ENCODE results near the gene FOXF1. TPM values are rescaled to one million over a fixed set of nuclear protein-coding genes. Genes with fewer than 3 reads are reported as not detected.

The FOXF1 gene
- total RNA-seq, 1 donor from 2014 or later = 0.69 TPM

DNA sequence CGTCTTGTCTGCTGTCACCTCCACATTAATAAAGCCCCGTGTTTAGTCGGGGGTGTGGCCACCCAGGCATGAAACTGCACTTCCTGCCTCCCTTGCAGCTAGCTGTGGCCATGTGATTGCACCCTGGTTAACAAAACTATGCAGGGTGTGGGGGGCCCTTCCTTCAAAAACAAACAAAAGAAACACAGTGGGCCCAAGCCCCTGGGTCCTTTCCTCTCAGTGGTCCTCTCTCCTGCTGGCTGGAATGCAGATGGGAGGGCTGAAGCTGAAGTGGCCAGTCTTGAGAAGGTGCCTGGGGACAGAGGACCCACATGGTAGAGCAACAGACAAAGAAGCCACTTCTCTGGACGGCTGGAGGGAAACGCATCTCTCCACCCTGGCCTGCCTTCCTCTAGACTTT is 38.0 kb upstream of the FOXF1 start:
- H3K36me3 Mint-ChIP-seq (ENCODE audit: low read depth, unreplicated experiment) = no peaks in the 10 kb centered on the region

DNA sequence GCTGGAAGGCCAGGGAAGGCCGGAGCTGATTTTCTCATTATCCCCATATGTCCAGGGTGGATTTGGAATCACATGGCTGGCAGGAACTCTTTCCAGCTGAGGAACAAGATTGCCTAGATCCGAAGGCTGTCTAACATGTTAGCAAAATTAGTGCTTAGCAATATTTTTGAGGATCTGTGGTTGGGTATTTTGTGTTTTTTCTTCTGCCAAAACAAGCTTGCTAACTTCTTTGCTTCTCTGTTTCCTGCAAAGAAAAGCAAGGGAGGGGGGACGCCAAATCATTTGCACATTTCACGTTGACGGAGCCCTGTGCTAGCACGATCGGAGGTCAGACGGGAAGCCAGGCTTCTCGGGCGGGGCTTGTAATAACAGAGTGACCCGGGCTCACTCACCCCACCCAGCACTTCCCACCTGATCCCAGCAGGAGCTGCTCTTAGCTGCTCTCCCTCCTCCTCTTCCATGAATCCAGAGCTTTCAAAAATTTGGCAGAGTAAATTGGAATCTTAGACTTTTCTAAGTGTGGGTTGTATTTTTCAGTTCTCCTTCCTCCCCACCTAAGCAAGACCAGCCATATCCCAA is 33.3 kb upstream of the FOXF1 start:
- TF ChIP-seq, protein P1, sequence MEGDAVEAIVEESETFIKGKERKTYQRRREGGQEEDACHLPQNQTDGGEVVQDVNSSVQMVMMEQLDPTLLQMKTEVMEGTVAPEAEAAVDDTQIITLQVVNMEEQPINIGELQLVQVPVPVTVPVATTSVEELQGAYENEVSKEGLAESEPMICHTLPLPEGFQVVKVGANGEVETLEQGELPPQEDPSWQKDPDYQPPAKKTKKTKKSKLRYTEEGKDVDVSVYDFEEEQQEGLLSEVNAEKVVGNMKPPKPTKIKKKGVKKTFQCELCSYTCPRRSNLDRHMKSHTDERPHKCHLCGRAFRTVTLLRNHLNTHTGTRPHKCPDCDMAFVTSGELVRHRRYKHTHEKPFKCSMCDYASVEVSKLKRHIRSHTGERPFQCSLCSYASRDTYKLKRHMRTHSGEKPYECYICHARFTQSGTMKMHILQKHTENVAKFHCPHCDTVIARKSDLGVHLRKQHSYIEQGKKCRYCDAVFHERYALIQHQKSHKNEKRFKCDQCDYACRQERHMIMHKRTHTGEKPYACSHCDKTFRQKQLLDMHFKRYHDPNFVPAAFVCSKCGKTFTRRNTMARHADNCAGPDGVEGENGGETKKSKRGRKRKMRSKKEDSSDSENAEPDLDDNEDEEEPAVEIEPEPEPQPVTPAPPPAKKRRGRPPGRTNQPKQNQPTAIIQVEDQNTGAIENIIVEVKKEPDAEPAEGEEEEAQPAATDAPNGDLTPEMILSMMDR (IDR thresholded peaks at IDR 0.05; ENCODE audit: unreplicated experiment) = no peak
- Mint-ChIP-seq H3K9me3 (ENCODE audit: unreplicated experiment) (no peaks in the 10 kb centered on the region), H3K36me3 (ENCODE audit: low read depth, unreplicated experiment) (no peaks in the 10 kb centered on the region), H3K27ac (ENCODE audit: unreplicated experiment) (no peak overlapping the region), H3K27me3 (ENCODE audit: unreplicated experiment) (no peaks in the 10 kb centered on the region), H3K4me3 (ENCODE audit: unreplicated experiment) (no peak overlapping the region), H3K4me1 (ENCODE audit: unreplicated experiment) (no peaks in the 10 kb centered on the region)
- no peak for DNase-seq (ENCODE audit: low spot score)

More for the DNA sequence above, 38.0 kb upstream of the FOXF1 start:
- H3K4me1 Mint-ChIP-seq (ENCODE audit: unreplicated experiment) = no peaks in the 10 kb centered on the region
- no peak for DNase-seq (ENCODE audit: low spot score)
- no peaks in the 10 kb centered on the region for H3K9me3 Mint-ChIP-seq (ENCODE audit: unreplicated experiment)
- TF ChIP-seq, protein P1 (IDR thresholded peaks at IDR 0.05; ENCODE audit: unreplicated experiment) = no peak
- H3K27me3 Mint-ChIP-seq (ENCODE audit: unreplicated experiment) = peaks cover 2% of the 10 kb centered on the region
- no peak overlapping the region for H3K27ac Mint-ChIP-seq (ENCODE audit: unreplicated experiment)
- H3K4me3 Mint-ChIP-seq (ENCODE audit: unreplicated experiment) = no peak overlapping the region

DNA sequence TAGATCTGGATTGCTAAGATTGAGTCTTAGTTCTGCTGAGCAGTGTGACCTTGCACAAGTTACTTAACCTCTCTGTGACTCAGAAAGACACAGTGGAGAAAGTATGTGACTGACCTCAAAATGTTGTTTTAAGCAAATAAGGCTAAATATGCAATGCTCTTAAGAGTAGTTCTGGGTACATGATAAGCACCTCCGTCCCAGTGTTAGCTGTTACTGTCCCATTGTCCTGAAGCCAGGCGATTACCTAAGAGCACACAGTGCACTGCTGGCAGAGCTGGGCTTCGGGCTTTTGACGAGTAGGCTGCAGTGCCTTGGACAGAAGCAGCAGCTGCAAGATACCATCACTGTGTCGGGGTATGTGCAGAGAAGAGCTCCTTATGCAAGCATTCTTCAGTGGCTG is 32.7 kb upstream of the FOXF1 start:
- DNase-seq (ENCODE audit: low spot score) = no peak
- TF ChIP-seq, protein P1 (IDR thresholded peaks at IDR 0.05; ENCODE audit: unreplicated experiment) = no peak
- H3K4me3 Mint-ChIP-seq (ENCODE audit: unreplicated experiment) = no peak overlapping the region
- H3K9me3 Mint-ChIP-seq (ENCODE audit: unreplicated experiment) = no peaks in the 10 kb centered on the region
- H3K4me1 Mint-ChIP-seq (ENCODE audit: unreplicated experiment) = no peaks in the 10 kb centered on the region
- H3K27ac Mint-ChIP-seq (ENCODE audit: unreplicated experiment) = no peak overlapping the region
- no peaks in the 10 kb centered on the region for H3K36me3 Mint-ChIP-seq (ENCODE audit: low read depth, unreplicated experiment)
- no peaks in the 10 kb centered on the region for H3K27me3 Mint-ChIP-seq (ENCODE audit: unreplicated experiment)

DNA sequence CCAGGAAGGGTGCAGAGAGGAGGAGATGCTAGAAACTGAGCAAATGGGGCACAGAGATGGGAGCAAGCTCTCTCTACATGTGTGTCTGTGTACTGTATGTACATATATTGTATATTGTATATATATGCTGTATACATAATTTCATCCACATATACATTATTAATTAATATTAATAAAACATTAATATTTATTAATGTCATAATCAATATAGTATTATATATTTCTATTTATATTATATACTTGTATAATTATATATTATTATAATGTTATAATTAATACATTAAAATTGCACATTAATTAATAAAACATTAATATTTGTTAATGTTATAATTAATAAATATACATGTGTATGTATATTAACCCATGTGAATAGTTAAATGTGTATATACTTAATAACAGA is 31.5 kb upstream of the FOXF1 start:
- no peaks in the 10 kb centered on the region for H3K4me1 Mint-ChIP-seq (ENCODE audit: unreplicated experiment)
- TF ChIP-seq, protein P1 (IDR thresholded peaks at IDR 0.05; ENCODE audit: unreplicated experiment) = no peak
- H3K27me3 Mint-ChIP-seq (ENCODE audit: unreplicated experiment) = no peaks in the 10 kb centered on the region

DNA sequence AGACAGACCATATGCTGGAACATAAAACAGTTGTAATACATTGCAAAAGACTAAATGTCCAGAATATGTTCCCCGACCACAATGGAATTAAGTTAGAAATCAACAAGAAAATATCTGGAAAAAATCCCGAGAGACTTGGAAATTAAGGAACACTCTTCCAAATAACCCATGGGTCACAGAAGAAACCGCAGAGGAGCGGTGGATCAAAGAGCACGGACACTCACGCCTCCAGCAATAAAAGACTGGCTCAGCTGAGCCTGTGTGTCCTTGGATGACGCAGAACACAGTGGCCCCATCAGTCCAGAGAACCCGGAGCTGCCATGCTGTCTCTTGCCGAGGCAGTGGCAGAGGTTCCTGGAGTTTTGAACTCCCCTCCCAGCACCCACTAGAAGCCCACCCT is 30.9 kb upstream of the FOXF1 start:
- Mint-ChIP-seq H3K4me1 (ENCODE audit: unreplicated experiment) (no peaks in the 10 kb centered on the region), H3K4me3 (ENCODE audit: unreplicated experiment) (no peak overlapping the region), H3K27me3 (ENCODE audit: unreplicated experiment) (no peaks in the 10 kb centered on the region), H3K9me3 (ENCODE audit: unreplicated experiment) (no peaks in the 10 kb centered on the region), H3K27ac (ENCODE audit: unreplicated experiment) (no peak overlapping the region), H3K36me3 (ENCODE audit: low read depth, unreplicated experiment) (no peaks in the 10 kb centered on the region)
- no peak for DNase-seq (ENCODE audit: low spot score)
- TF ChIP-seq, protein P1 (IDR thresholded peaks at IDR 0.05; ENCODE audit: unreplicated experiment) = no peak

More for the DNA sequence above, 31.5 kb upstream of the FOXF1 start:
- DNase-seq (ENCODE audit: low spot score) = no peak
- no peaks in the 10 kb centered on the region for H3K36me3 Mint-ChIP-seq (ENCODE audit: low read depth, unreplicated experiment)
- H3K9me3 Mint-ChIP-seq (ENCODE audit: unreplicated experiment) = no peaks in the 10 kb centered on the region
- H3K4me3 Mint-ChIP-seq (ENCODE audit: unreplicated experiment) = no peak overlapping the region
- H3K27ac Mint-ChIP-seq (ENCODE audit: unreplicated experiment) = no peak overlapping the region

All from endothelial cell (in vitro differentiated cells).